GM12801 (cell line): ENCODE measurements around the gene ZNF805.

Source experiments
- TF ChIP-seq, protein P1 (sequence below): IDR thresholded peaks from one replicate; pipeline ENCODE4 v1.5.1; 2011; ENCODE audit warnings: control low read depth; ENCODE audit not compliant: insufficient read length; ENCODE audit errors: extremely low read depth

Gene ZNF805

DNA sequence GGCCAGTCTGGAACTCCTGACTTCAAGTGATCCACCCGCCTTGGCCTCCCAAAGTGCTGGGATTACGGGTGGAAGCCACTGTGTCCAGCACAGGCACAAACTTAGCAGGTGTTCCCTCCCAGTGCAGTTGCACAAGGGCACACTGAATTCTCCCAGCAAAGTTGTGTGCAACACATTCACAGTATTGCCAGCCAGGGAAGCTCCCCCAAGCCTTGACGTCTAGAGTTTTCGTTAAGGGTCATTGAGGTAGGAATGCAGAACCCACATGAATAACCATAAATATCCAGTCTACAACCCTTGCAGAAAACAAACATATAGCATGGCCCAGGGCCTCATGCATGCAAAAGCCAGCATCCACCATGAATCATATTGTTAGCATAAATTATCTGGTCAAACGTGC is 12.9 kb upstream of the ZNF805 start:
- TF ChIP-seq, protein P1, sequence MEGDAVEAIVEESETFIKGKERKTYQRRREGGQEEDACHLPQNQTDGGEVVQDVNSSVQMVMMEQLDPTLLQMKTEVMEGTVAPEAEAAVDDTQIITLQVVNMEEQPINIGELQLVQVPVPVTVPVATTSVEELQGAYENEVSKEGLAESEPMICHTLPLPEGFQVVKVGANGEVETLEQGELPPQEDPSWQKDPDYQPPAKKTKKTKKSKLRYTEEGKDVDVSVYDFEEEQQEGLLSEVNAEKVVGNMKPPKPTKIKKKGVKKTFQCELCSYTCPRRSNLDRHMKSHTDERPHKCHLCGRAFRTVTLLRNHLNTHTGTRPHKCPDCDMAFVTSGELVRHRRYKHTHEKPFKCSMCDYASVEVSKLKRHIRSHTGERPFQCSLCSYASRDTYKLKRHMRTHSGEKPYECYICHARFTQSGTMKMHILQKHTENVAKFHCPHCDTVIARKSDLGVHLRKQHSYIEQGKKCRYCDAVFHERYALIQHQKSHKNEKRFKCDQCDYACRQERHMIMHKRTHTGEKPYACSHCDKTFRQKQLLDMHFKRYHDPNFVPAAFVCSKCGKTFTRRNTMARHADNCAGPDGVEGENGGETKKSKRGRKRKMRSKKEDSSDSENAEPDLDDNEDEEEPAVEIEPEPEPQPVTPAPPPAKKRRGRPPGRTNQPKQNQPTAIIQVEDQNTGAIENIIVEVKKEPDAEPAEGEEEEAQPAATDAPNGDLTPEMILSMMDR, result no peak

DNA sequence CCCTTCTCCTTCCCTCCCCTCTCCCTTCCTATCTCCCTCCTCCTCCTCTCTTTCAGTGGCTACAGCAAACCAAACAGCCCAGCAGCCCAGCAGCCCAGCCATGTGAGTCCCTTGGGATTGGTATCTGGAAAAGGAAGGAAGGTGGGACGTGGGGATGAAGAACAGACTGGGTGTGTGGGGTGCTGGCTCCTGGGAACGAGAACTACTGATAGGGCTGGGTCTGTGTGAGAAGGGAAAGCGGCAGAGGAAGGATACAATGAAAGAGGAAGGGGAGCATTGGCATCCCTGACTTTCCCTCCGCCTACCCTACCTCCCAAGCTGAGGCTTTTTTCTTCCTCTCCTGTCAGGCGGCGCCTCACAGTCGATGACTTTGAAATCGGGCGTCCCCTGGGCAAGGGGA is 8.7 kb upstream of the ZNF805 start:
- TF ChIP-seq, protein P1, result no peak

DNA sequence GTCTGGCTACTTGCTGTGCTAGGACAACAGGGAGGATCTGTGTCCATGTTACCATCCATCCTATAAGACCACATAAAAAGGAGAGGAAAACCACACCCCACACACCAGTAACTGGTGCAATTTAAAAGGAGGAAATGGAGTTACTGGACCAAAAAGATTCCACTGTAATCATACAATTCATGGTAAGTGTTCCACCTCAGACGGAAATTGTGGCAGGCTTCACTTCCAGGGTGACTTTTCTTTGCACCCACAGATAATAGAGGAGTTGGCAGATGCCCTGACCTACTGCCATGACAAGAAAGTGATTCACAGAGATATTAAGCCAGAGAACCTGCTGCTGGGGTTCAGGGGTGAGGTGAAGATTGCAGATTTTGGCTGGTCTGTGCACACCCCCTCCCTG is 7.2 kb upstream of the ZNF805 start:
- TF ChIP-seq, protein P1, result no peak

DNA sequence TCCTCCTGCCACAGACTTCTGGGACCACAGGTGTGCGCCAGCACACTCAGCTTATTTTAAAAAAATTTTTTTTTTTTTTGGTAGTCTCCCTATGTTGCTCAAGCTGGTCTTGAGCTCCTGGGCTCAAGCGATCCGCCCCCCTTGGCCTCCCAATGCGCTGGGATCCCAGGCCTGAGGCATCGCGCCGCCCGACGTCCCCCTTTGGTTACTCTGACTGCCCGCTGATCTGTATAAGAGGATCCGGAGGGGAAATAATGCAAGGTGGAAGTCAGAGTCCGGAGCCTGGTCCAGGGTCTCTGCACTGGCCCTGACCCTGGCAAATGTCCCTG is 486 bp upstream of the ZNF805 start:
- TF ChIP-seq, protein P1, result no peak

DNA sequence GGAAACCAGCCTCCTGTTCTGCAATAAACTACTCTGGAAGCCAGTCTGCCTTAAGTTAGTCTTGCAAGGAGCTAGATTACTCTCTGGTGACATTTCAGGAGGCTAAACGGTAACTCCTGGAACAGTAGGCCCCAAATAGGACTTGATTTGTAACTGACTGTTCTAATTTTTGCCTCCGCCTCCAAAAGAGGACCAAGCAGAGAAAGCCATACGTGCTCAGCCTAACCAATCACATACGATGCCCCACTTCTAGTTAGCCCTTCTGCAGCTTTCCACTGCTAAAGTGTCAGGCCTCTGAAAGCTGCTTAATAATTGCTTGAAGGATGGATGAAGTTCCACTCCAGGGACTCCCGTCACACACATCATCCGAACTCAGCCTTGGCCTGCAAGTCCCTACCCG is 744 bp downstream of the ZNF805 start:
- TF ChIP-seq, protein P1, result no peak

DNA sequence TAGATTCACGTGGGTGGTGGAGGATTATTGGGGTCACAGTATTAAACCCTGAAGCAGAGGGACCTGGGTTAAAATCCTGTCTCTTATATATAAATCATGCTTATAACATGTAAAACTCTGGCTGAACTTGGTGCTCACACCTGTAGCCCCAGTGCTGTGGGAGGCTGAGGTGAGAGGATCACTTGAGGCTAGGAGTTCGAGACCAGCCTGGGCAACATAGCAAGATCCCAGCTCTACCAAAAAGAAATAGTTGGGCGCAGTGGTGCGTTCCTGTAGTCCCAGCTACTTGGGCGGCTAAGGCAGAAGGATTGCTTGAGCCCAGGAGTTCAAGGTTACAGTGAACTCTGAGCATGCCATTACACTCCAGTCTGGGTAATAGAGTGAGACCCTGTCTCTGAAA is 2.4 kb downstream of the ZNF805 start:
- TF ChIP-seq, protein P1, result no peak

DNA sequence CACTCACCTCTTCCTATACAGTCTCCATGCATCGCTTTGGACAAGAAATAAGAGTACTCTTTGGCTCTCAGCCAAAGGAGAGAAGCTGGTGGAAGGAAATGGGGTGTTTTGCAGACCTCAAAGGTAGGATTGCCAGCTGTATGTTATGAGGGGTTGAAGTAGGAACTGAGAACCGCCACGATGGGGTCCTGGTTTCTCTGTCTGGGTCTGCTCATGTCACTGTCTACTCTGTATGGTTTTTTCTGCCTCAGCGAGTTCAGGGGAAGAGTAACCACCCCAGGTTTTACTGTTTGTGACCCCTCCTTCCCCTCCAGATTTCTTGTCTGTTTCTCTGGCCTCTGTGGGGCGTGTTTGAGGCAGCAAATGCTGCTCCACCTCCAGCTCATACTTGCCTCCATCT is 4.1 kb downstream of the ZNF805 start:
- TF ChIP-seq, protein P1, result no peak

DNA sequence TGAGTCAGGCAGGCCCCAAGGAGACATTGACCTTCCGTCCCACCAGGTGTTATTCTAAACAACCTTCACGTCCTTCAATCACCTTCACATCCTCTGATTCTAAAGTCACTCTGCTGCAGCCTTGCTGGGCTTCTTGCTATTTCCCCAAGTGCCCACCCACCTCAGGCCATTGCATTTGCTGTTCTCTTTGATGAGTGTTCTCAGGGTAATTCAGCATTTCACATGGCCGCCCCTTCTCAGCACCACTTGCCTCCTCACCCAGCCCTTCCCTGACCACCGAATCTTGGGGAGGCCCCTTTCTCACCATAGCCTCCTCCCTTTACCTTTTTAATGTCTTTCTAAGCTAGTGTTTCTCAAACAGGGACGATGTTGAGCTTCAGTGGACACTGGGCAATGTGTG is 4.6 kb downstream of the ZNF805 start:
- TF ChIP-seq, protein P1, result no peak
